Measurements from ENCODE around the gene KIRREL3. TPM values are rescaled to one million over a fixed set of nuclear protein-coding genes. Genes with fewer than 3 reads are reported as not detected.

The KIRREL3 gene
- total and polyA plus RNA-seq, 9 donors: 0.25 to 5.3 (median 0.48) TPM

DNA sequence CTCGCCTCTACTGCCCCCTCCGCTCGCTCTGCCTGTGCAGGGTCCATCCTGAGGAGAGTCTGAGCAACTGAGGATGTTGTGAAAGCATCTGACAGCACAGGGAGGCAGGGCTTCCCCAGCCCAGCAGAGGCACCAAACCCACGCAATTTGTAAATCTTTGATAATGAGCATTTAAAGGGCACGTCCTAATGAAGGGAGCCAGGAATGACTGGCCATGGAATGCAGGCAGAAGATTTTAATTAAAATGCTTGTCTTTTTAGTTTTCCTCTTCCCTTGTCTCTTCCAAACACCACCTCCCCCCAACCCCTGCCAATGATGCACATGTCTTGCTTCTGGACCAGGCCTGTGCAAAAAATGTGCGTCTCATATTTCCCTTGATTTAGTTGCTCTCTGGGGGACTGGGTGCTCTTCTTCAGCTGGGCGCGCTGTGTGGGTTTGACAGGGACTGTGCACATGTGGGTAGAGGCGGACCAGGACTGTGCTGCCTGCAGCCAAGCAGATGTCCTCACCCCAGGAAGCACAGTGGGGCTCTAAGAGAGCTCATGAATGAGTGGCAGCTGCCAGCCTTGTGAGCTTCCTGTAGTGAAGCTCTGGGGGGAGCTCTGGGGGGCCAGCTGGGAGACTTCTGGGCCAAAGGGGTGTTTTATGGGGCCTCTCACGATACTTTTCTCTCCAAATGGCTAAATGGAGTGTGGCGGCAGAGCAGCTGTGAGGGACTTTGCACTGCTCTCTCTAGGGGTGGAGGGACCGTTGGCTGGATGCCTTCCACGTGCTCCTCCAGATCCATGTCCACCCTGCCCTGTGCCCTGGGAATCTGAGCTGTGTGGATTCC, 371.6 kb downstream of the KIRREL3 start:
- Histone ChIP-seq H3K4me1 (ENCODE audit: insufficient read depth) (no peaks in the 10 kb centered on the region), H3K27me3 (no peaks in the 10 kb centered on the region), H3K4me3 (no peak overlapping the region), H3K27ac (no peak overlapping the region), H3K9me3 (no peaks in the 10 kb centered on the region), H3K36me3 (no peaks in the 10 kb centered on the region)
- TF ChIP-seq EP300 (IDR thresholded peaks at IDR 0.05) (no peak), POLR2A (IDR thresholded peaks at IDR 0.05) (no peak)
- TF ChIP-seq, protein P1, sequence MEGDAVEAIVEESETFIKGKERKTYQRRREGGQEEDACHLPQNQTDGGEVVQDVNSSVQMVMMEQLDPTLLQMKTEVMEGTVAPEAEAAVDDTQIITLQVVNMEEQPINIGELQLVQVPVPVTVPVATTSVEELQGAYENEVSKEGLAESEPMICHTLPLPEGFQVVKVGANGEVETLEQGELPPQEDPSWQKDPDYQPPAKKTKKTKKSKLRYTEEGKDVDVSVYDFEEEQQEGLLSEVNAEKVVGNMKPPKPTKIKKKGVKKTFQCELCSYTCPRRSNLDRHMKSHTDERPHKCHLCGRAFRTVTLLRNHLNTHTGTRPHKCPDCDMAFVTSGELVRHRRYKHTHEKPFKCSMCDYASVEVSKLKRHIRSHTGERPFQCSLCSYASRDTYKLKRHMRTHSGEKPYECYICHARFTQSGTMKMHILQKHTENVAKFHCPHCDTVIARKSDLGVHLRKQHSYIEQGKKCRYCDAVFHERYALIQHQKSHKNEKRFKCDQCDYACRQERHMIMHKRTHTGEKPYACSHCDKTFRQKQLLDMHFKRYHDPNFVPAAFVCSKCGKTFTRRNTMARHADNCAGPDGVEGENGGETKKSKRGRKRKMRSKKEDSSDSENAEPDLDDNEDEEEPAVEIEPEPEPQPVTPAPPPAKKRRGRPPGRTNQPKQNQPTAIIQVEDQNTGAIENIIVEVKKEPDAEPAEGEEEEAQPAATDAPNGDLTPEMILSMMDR (IDR thresholded peaks at IDR 0.05): no peak
- DNase-seq: no peak
- WGBS, 3 donors: 18 to 31% (median 22%) methylated on average over 13 of the region's 13 CpGs
- intact Hi-C loops (cut with DNase I): no loop called here

DNA sequence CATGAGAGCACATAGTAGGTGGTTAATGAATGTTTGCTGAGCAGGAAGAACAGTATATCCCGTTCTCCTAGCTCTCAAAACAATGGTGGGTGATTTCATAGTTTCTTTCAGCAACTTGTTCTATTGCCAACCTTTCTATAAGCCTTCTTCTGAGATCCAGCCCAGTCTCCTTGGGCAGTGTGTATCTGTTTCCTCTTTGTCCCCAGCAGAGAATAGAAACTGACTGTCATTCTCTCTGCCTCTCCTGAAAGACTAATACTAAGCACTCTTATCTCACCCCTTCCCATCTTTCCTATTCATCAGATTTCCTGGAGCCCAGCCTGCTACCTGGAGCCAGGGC, 372.1 kb downstream of the KIRREL3 start:
- TF ChIP-seq EP300 (IDR thresholded peaks at IDR 0.05): no peak
- TF ChIP-seq, protein P1 (IDR thresholded peaks at IDR 0.05): no peak
- TF ChIP-seq POLR2A (IDR thresholded peaks at IDR 0.05): no peak

DNA sequence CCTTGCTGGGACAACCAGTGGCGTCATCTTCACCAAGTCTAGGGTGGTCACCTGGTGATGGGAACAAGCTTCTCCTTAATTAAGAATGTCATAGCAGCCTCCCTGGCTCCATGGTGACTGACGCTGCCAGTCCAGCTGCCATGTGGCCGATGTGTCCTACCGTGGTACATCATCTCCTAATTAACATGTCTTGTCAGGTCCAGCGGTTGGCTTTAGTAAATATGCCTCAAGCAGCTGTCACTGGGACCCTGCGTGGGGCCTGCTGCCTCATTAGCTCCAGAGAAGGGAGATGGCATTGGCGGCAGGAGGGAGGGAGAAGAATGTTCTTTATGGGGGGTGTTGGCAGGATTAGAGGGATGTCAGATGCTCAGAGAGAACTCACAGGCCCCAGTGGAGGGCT, 373.1 kb downstream of the KIRREL3 start:
- no peak for TF ChIP-seq EP300 (IDR thresholded peaks at IDR 0.05)
- TF ChIP-seq POLR2A (IDR thresholded peaks at IDR 0.05): no peak
- TF ChIP-seq, protein P1 (IDR thresholded peaks at IDR 0.05): no peak
- WGBS, 3 donors: 93 to 95% (median 94%) methylated on average over 7 of the region's 7 CpGs
- no peak for DNase-seq
- H3K4me3 ChIP-seq: no peak overlapping the region
- intact Hi-C loops (cut with DNase I): no loop called here
- H3K36me3 ChIP-seq: no peaks in the 10 kb centered on the region
- no peaks in the 10 kb centered on the region for H3K4me1 ChIP-seq (ENCODE audit: insufficient read depth)
- no peaks in the 10 kb centered on the region for H3K27me3 ChIP-seq
- no peaks in the 10 kb centered on the region for H3K9me3 ChIP-seq
- H3K27ac ChIP-seq: no peak overlapping the region

More for the DNA sequence above, 372.1 kb downstream of the KIRREL3 start:
- H3K36me3 ChIP-seq: no peaks in the 10 kb centered on the region
- H3K4me3 ChIP-seq: no peak overlapping the region
- DNase-seq: no peak
- H3K27me3 ChIP-seq: no peaks in the 10 kb centered on the region
- intact Hi-C loops (cut with DNase I): no loop called here
- H3K9me3 ChIP-seq: no peaks in the 10 kb centered on the region
- WGBS, 3 donors: 21 to 35% (median 30%) methylated on average over 1 of the region's 1 CpG
- H3K4me1 ChIP-seq (ENCODE audit: insufficient read depth): no peaks in the 10 kb centered on the region
- H3K27ac ChIP-seq: no peak overlapping the region

DNA sequence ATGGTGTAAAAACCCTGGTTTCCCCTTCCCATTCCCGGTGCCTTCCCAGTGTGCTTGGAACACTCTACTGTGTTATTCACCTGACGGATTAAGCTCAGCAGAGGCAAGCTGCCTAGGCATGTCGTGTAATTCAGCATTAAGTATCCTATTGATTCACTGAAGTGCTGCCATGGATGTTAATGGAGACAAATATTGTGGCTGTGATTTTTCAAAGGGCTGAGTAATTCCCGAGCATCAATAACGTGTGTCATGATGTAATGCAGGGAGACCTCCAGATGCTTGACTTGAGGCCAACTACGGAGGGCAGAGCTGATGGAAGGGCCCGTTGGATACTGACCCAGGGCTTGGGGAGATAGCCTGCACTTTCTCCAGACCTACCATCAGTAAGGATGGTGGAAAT, 376.1 kb downstream of the KIRREL3 start:
- no peak overlapping the region for H3K27ac ChIP-seq
- DNase-seq: no peak
- TF ChIP-seq, protein P1 (IDR thresholded peaks at IDR 0.05): no peak
- TF ChIP-seq EP300 (IDR thresholded peaks at IDR 0.05): no peak
- no peak for TF ChIP-seq POLR2A (IDR thresholded peaks at IDR 0.05)
- no peaks in the 10 kb centered on the region for H3K36me3 ChIP-seq
- H3K27me3 ChIP-seq: no peaks in the 10 kb centered on the region
- H3K4me3 ChIP-seq: no peak overlapping the region
- H3K4me1 ChIP-seq (ENCODE audit: insufficient read depth): no peaks in the 10 kb centered on the region
- H3K9me3 ChIP-seq: no peaks in the 10 kb centered on the region
- intact Hi-C loops (cut with DNase I): no loop called here
- whole genome bisulfite sequencing, 3 donors: 63 to 74% (median 69%) methylated on average over 7 of the region's 7 CpGs

Measured in ovary (tissue), 9 donors.